CD4-positive, alpha-beta T cell (primary cell): ENCODE measurements around the gene PKD1. TPM values are rescaled to one million over a fixed set of nuclear protein-coding genes. Genes with fewer than 3 reads are reported as not detected.

ENCODE experiments used
- ATAC-seq: fragments of 200-7000 bp; cut with Tn5 transposase; one replicate; pipeline ENCODE4 v1.10.0; 2022; ENCODE audit warnings: mild to moderate bottlenecking; ENCODE audit not compliant: poor library complexity
- CTCF ChIA-PET: fragments of 350-600 bp; sonication (Branson Sonifier 250); formaldehyde crosslinking; loops from one replicate; lab custom pipeline; 2021; ENCODE audit warnings: antibody characterized with exemption, inconsistent platforms; lab: Charles Lee
- POLR2A ChIA-PET: fragments of 350-600 bp; sonication (Branson Sonifier 250); formaldehyde crosslinking; loops from one replicate; lab custom pipeline; 2021; ENCODE audit warnings: antibody characterized with exemption, inconsistent platforms; lab: Charles Lee
- DNase-seq, 14 experiments: peaks; one replicate each; pipeline ENCODE4 v3.0.0-alpha.2; 2013 to 2020; ENCODE audit warnings: mixed read lengths in 2 of 14
- H3K27ac ChIP-seq, 2 donors: one replicate each; pipeline versions ENCODE4 v1.5.1 to v1.7.0; 2013; ENCODE audit warnings: low read length in 2 of 2, low read depth in 1 of 2, mild to moderate bottlenecking in 1 of 2
- H3K27me3 ChIP-seq, 2 experiments: 1 replicate in 1 of 2; 2 replicates in 1 of 2; pipeline versions ENCODE4 v1.6.1 to v1.7.0; 2013; ENCODE audit warnings: low read length in 2 of 2, control low read depth in 1 of 2, mild to moderate bottlenecking in 1 of 2, moderate library complexity in 1 of 2; ENCODE audit not compliant: insufficient read depth in 2 of 2, control insufficient read depth in 1 of 2
- H3K36me3 ChIP-seq: one replicate; pipeline ENCODE4 v1.6.1; 2013; ENCODE audit warnings: low read length, control low read depth; ENCODE audit not compliant: insufficient read depth
- H3K4me1 ChIP-seq: one replicate; pipeline ENCODE4 v1.6.1; 2013; ENCODE audit warnings: low read length, control low read depth; ENCODE audit not compliant: insufficient read depth
- H3K4me3 ChIP-seq: one replicate; pipeline ENCODE4 v1.5.1; 2013; ENCODE audit warnings: mild to moderate bottlenecking, low read length, moderate library complexity
- H3K9me3 ChIP-seq, 2 experiments: 1 replicate in 1 of 2; 2 replicates in 1 of 2; pipeline versions ENCODE4 v1.6.1 to v1.7.0; 2013; ENCODE audit warnings: low read length in 2 of 2, mild to moderate bottlenecking in 2 of 2, control low read depth in 1 of 2, moderate library complexity in 1 of 2; ENCODE audit not compliant: control insufficient read depth in 1 of 2, insufficient read depth in 1 of 2
- H3K27ac Mint-ChIP-seq: one replicate; pipeline ENCODE4 v1.8.0; 2020; ENCODE audit warnings: mixed read lengths
- H3K27me3 Mint-ChIP-seq: one replicate; pipeline ENCODE4 v1.8.0; 2021; ENCODE audit warnings: mixed read lengths
- H3K36me3 Mint-ChIP-seq: one replicate; pipeline ENCODE4 v1.8.0; 2021; ENCODE audit warnings: low read depth, mixed read lengths
- H3K4me1 Mint-ChIP-seq: one replicate; pipeline ENCODE4 v1.8.0; 2021; ENCODE audit warnings: low read depth, mixed read lengths
- H3K4me3 Mint-ChIP-seq: one replicate; pipeline ENCODE4 v1.8.0; 2020; ENCODE audit warnings: mild to moderate bottlenecking, mixed read lengths
- H3K9me3 Mint-ChIP-seq: one replicate; pipeline ENCODE4 v1.8.0; 2020; ENCODE audit warnings: mixed read lengths
- CTCF ChIP-seq: fragments of 200-600 bp; IDR thresholded peaks from one replicate; pipeline ENCODE4 v1.8.0; 2022; ENCODE audit warnings: antibody characterized with exemption, mild to moderate bottlenecking
- intact Hi-C, 2 experiments: fragments of 100-400 bp; cut with DNase I in 1 of 2; cut with micrococcal nuclease in 1 of 2; formaldehyde crosslinking; loops; one replicate each; pipeline versions ENCODE4 v1.15.1 to v1.9.0; 2023 to 2025; cut with DNase I, micrococcal nuclease
- total RNA-seq, 174 experiments: library from RNA in 2 of 174; stranded (reverse) in 2 of 174; gene quantifications; one replicate each; pipeline ENCODE4 v1.2.3 and lab custom pipeline; 2021 to 2026

PKD1 gene
- total RNA-seq, 2 experiments from 2014 or later: 80.3 to 85.6 TPM

- Histone ChIP-seq H3K4me3 (no peak overlapping the region), H3K27me3 (no peaks in the 10 kb centered on the region), H3K27ac (no peak overlapping the region), H3K9me3 (no peaks in the 10 kb centered on the region), H3K4me1 (no peaks in the 10 kb centered on the region), H3K36me3 (peaks cover 68% of the 10 kb centered on the region)
- Mint-ChIP-seq H3K4me1 (no peaks in the 10 kb centered on the region), H3K4me3 (no peak overlapping the region), H3K27ac (no peak overlapping the region), H3K36me3 (peaks cover 43% of the 10 kb centered on the region), H3K27me3 (no peaks in the 10 kb centered on the region), H3K9me3 (no peaks in the 10 kb centered on the region)
- no peak for ATAC-seq
- no peak for TF ChIP-seq CTCF
- POLR2A ChIA-PET: no interaction called here
- no peak for DNase-seq
- intact Hi-C loops: no loop called here
- CTCF ChIA-PET: interaction anchor here (1.4 kb wide), 1 partner anchor 62 kb away, joined by 3 read pairs; no protein-coding TSS in a partner anchor
Observed at GRCh38 chr16:2078096-2078495, 57.6 kb downstream of the PKD1 start.

- intact Hi-C loops: no loop called here
- H3K4me3 ChIP-seq: no peak overlapping the region
- H3K27ac ChIP-seq: no peak overlapping the region
- H3K9me3 ChIP-seq: no peaks in the 10 kb centered on the region
- ChIA-PET CTCF (interaction anchor here (1.4 kb wide), 1 partner anchor 63 kb away, joined by 3 read pairs; no protein-coding TSS in a partner anchor), POLR2A (no interaction called here)
- Mint-ChIP-seq H3K4me3 (no peak overlapping the region), H3K27me3 (no peaks in the 10 kb centered on the region), H3K4me1 (no peaks in the 10 kb centered on the region), H3K9me3 (no peaks in the 10 kb centered on the region), H3K36me3 (peaks cover 43% of the 10 kb centered on the region), H3K27ac (no peak overlapping the region)
- DNase-seq: no peak
- H3K27me3 ChIP-seq: no peaks in the 10 kb centered on the region
- no peaks in the 10 kb centered on the region for H3K4me1 ChIP-seq
- ATAC-seq: no peak
- TF ChIP-seq CTCF: no peak
- peaks cover 69% of the 10 kb centered on the region for H3K36me3 ChIP-seq
Observed at GRCh38 chr16:2077696-2078095, 58.0 kb downstream of the PKD1 start.

GRCh38 chr16:2077016-2077415 is 58.7 kb downstream of the PKD1 start:
- Histone ChIP-seq H3K4me1 (no peaks in the 10 kb centered on the region), H3K4me3 (no peak overlapping the region), H3K27me3 (no peaks in the 10 kb centered on the region), H3K27ac (no peak overlapping the region), H3K9me3 (no peaks in the 10 kb centered on the region), H3K36me3 (peaks cover 69% of the 10 kb centered on the region)
- POLR2A ChIA-PET: no interaction called here
- Mint-ChIP-seq H3K27ac (no peak overlapping the region), H3K9me3 (no peaks in the 10 kb centered on the region), H3K27me3 (no peaks in the 10 kb centered on the region), H3K4me3 (no peak overlapping the region), H3K4me1 (no peaks in the 10 kb centered on the region), H3K36me3 (peaks cover 44% of the 10 kb centered on the region)
- DNase-seq: no peak
- TF ChIP-seq CTCF: no peak
- CTCF ChIA-PET: no interaction called here
- no peak for ATAC-seq
- intact Hi-C loops: no loop called here
